ENCODE data around the gene SLC43A1.
"Not testable (repeated sequence)": the region's sequence is repeated elsewhere in the genome, so short reads cannot be mapped to it uniquely, and the experiment has no call there.

Gene SLC43A1

DNA sequence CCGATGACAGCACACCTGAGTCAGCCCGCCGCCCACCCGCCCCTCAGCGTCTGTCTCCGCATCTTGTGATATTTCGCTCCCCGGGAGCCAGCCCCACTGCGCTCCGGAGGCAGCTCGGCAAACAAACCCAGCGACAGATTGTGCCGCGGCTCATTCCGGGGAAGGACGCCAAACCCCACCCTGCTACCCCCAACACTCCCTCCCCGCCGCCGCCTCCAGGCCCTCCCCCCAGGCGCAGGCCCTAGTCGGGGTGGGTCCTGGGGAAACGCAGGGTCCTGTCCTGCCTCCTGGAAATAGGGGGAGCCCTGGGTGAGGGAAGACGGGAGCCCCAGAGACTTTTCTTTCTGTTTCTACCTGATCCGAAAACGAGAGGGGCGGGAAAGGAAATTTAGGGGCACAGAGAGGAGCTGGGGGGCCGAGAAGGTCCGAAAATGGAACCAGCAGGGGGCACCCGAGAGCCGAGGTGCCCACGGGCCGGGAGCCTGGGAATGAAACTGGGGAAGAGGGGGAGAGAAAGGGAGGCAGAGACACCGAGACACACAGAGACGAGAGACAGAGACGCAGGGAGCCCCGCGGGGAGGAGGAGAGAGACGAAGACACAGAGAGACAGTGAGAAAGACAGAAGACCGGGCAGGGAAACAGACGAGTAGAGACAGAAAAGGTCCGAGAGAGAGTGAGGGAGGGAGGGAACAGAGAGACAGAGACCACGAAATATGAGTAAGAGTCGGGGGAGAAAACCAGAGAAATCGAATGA lies 56.9 kb downstream of the SLC43A1 start:
- DNase-seq (ENCODE audit: extremely low read depth, low read depth): no peak
- peak; percentile 70 for TF ChIP-seq CTCF (IDR thresholded peaks at IDR 0.05; ENCODE audit: low read depth, low read length)

GRCh38 chr11:57458060-57458409 lies 57.5 kb downstream of the SLC43A1 start:
- TF ChIP-seq CTCF (IDR thresholded peaks at IDR 0.05; ENCODE audit: low read depth, low read length): no peak
- DNase-seq (ENCODE audit: extremely low read depth, low read depth): no peak

DNA sequence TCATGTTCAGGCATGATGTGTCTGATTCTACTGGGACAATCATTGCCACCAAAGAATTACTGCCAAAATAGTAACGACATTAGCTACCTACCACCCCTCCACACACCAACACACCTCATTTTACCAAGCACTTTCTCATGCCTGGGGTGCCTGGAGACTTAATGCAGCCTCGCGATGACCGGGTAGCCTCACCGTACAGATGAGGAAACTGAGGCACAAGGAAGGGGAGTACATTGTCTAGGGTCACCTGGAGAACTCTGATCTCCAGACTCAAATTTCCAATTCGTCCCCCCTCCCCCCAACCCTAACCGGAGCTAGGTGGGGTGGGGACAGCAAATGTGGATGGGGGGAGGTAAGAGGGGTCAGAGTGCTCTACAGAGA lies 57.9 kb downstream of the SLC43A1 start:
- DNase-seq (ENCODE audit: extremely low read depth, low read depth): no peak
- no peak for TF ChIP-seq CTCF (IDR thresholded peaks at IDR 0.05; ENCODE audit: low read depth, low read length)

DNA sequence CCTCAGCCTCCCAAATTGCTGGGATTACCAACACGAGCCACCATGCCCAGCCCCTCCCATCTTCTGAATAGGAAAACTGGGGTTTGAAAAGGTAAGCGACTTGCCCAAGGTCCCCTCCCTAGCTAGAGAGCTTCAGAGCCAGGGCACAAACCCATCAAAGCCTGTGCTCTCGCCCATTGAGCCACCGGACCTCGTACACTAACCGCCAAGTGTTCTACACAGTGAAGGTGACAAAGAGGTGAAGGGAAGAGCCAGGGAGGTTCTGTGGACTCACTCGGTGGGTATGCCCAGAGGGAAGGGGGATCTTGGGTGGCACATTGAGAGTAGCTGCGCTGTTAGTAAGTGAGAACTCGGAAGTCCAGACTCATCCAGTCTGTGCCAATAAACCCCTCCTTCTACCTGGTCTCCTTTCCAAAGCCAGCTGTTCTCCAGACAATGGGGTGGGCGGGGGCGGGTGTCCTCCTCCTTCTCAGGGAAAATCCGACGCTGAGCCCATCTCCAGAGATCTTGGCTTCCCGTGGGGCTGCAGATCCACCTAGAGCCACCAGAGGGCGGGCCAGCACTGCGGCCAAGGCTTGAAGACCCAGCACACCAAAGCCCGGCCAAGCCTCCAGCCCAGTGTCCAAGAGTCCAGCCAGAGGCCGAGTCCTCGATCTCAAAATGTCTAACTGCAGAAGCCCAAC lies 58.4 kb downstream of the SLC43A1 start:
- DNase-seq (ENCODE audit: extremely low read depth, low read depth): peak; percentile 60

GRCh38 chr11:57453543-57454177 lies 61.8 kb downstream of the SLC43A1 start:
- no peak for TF ChIP-seq CTCF (IDR thresholded peaks at IDR 0.05; ENCODE audit: low read depth, low read length)
- DNase-seq (ENCODE audit: extremely low read depth, low read depth): no peak

More for the DNA sequence above, 58.4 kb downstream of the SLC43A1 start:
- TF ChIP-seq CTCF (IDR thresholded peaks at IDR 0.05; ENCODE audit: low read depth, low read length): peak; percentile 100

DNA sequence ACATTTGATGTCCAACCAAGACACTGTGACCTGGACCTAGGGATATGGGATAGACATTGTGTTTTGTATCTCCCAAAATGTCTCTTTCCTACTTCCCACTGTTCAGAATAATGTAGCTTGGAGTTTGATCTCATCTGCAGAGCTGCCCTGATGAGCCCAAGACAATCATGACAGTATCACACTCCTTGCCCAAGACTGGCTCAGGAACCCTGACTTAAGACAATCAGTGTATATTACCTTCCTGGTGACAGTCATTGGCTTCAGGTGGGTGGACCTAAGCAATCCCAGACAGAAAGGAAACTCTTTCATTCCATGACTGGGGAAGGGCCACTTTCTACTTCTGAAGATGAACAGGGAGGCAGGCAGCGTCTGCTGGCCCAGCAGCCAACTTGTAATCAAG lies 69.4 kb downstream of the SLC43A1 start:
- DNase-seq (ENCODE audit: extremely low read depth, low read depth): no peak
- no peak for TF ChIP-seq CTCF (IDR thresholded peaks at IDR 0.05; ENCODE audit: low read depth, low read length)

DNA sequence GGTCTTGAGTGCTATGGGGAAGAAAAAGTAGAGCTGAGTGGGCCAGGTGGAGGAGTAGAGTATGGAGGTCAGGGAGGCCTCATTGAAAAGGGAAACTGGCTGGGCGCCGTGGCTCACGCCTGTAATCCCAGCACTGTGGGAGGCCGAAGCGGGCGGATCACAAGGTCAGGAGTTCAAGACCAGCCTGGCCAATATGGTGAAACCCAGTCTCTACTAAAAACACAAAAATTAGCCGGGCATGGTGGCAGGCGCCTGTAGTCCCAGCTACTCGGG lies 70.4 kb downstream of the SLC43A1 start:
- not testable (repeated sequence) for DNase-seq (ENCODE audit: extremely low read depth, low read depth)

All from AG09319 (cell line).